NOMO-1 treated with dmso at 0.1 percent for 144 hours (cell line): ENCODE data around the gene CA5B.
"Not testable (repeated sequence)": the region's sequence is repeated elsewhere in the genome, so short reads cannot be mapped to it uniquely, and the experiment has no call there.

Experiments used
- DNase-seq: peaks from one replicate; lab custom pipeline; 2025; ENCODE audit not compliant: unreplicated experiment; lab: John Stamatoyannopoulos, UW

CA5B gene

DNA sequence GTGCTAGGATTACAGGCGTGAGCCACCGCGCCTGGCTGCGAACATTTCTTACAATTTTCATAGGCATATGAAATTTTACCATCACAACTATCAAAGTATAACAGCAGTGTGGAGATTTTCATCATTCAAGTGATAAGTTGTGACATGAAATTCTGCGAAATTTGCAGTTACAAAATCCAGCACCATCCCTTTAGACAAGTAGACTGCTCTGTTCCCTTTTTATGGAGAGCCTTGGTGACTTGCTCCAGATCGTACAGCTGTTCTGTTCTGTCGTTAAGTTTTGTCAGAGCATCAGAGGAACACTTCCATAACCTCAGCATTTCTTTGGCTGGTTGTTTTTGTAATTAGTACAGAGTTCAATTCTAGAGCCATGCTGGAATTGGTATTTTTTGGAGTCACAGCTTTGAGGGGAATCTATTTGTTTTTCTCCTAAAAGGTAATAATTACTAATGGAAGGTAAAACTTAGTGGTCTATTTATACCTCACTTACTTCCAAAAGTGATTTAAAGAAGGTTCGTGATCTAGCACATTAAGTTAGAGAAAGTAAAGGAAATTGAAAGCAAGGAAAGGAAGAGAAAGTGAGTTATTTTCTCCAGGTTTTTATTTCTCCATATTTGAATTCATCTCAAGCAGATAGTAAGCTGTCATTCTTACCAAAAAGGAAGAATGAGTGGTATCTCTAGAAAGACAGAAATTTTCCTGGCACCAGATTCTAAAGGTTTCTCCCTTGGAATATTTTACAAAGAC, 74.3 kb downstream of the CA5B start:
- no peak for DNase-seq

DNA sequence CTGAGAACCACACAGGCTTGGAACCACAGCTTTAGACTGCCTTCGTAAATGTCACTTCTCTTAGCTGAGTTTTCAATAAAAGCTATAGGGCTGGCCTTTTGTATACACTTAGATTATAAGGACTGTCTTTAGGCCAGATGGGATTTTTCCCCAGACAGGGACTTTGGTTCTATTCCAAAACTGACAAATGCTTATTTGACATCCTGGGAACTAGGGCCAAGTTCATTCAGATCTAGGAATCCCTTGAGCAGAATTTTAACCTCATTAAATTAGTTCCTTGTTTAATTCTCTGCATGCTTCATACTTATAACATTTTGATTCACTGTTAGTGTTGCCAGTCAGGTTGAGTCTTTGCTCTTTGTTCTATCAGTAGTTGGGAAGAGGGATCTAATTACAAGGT, 75.3 kb downstream of the CA5B start:
- no peak for DNase-seq

DNA sequence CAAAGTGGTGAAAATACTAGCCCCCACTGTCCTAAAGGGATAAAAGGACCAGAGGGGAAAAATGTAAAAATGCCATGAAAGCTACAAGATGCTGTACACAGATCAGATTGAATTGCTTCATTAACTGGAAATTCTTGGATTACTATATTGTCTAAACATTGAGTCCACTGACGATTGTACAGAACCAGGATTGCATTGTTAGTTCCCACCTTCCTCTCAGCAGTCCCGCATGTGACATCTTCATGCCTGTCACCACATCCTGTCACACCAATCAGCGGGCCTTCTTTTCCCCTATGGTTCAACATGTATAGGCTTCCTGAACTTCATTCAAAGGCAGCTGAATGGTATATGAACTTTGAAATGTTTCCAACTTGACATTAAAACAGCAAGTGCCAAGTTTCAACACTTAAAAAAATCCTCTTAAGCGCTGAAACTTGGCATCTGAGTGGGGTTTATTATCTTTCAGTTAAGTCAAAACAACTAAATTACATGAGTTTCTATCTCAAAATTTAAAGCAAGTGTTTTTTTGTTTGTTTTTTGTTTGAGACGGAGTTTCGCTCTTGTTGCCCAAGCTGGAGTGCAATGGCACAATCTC, 76.8 kb downstream of the CA5B start:
- DNase-seq: no peak

DNA sequence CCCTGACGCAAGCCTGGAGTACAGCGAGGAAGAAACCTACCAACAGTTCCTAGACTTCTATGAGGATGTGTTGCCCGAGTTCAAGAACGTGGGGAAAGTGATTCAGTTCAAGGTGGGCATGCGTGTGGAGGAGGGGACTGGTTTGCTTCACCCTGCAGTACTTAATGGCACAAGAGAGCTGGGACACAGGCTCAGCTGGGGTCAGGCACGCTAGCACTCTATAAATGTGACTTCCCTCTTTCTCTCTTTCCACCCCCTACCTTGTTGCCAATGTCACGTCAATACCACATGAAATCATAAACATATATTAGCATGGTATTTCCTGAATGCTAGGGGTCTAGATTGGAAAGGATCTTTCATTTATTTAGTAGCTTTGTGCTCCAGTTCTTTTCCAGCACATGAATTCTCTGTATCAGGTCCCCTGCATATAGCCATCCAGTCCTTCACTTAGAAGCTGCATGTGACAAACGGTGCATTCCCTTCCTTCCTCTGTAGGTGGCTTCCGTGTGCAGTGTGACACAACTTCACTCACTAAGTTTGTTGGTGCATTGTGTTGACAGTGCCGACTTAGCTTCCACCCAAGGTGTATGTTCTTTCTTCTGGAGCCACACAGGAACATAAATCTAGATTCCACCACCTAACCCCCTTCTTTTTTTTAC, 77.8 kb downstream of the CA5B start:
- DNase-seq: peak; percentile 31

DNA sequence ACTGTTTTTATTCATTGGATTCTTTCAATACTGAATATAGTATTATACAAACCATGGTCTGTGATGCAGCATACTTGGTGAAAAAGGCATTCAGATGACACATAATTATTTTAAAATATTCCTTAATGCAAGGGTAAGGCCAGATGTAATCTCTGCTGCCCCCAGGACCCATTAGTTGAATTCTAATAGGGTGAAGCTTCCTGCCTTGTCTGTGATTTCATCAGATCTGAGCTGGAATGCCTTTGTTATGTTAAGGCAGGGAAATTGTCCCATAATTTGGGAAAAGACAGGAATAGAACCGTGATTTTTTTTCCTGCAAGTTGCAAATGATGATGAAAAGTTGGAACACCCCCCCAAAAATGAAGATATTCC, 78.4 kb downstream of the CA5B start:
- DNase-seq: no peak

DNA sequence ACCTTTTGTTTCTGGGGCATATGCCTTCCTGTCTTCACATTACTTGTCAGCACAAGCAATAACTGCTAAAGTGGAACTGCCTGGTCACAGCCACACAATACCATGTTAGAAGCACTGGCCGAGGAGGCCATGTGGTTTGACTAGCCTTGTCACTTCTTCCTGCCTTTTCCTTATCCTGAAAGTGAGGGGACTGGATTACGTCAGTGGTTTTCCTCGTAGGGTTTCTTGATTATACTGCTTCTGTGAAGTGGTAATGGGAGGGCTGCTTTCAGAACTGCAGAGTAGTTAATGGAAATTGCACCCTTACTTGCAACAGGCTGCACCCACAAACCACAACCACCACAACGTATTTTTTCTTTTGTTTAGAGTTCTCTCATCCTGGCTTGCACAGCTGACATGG, 78.8 kb downstream of the CA5B start:
- peak; percentile 16 for DNase-seq

DNA sequence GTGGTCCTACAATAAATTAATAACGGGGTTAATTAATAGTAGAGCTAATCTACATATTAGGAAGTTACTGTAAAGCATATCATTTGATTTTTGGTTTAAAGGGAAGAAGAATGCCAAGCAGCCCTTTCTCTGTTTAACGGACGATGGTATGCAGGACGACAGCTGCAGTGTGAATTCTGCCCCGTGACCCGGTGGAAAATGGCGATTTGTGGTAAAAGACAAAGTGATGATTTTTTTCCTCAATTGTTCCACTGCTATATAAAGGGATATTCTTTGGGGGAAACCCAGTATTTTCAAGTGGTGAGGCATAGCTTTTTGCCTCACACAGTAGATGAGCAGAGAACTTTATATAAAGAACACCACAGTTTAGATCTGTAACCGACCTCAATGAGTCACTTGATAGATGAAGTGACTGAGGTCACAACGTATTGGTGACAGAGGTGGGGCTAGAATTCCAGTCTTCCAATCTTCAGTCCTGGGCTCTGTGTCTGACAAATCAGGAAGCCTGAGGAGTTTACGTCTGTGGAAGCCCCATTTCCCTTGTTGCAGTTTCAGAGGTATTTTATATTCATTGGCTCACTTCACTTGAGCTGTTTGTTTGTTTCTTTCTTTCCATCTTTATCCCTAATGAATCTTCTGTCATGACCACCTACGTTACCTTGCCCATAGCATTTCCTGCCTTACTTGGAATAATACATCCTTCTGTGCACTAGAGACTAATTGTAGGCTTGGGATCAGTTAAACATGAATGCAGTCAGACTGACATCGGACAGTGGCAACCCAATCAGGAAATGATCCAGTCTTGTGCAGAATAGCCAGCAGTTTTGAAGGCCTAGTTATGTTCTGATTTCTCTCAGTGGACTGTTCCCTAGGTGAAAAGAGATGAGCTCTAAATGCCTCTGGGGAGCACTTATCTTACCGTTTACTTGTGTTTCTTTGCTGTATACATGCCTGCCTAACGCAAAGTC, 82.3 kb downstream of the CA5B start:
- no peak for DNase-seq

DNA sequence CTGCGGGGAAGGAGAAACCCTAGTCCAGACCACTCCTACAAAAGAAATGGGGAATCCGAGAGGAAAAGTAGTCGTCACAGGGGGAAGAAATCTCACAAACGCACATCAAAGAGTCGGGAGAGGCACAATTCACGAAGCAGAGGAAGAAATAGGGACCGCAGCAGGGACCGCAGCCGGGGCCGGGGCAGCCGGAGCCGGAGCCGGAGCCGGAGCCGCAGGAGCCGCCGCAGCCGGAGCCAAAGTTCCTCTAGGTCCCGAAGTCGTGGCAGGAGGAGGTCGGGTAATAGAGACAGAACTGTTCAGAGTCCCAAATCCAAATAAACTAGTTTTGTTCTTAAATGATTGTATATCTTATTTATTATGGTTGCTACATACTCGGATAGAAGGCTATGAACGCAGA, 84.9 kb downstream of the CA5B start:
- no peak for DNase-seq

DNA sequence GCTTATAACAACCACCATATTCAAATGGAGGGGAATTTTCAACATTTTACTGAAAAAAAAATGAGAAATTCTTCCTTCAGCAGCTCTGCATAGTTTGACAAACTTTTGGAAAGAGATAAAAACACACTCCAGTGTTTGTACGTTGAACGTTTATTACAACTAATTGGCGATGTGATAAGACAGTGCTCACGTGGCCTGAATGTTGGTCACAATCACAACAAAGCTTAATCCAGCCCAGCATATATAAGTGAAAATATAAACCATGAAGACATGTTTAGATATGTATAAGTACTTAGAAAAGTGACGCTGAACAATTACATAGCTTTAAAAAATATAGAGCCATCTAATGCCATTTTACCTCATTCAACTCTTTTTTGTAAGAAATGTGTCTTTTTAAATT, 87.9 kb downstream of the CA5B start:
- no peak for DNase-seq

DNA sequence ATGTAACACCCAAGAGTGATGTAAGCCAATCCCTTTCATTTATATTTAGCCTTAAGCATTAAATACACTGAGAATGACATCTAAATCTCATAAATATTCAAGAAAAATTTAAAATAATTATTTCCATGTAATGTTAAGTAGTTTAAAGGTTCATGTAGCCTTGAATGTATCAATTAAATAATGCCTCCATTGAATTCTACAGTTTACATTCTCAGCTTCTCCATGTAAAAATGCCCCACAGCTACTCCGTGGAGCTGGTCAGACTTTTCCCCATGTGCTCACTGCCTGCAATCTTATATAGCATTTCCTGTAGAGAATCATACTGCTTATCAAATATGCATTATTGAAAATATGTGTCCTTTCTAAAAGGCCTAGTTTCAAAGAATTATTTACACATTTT, 91.1 kb downstream of the CA5B start:
- DNase-seq: no peak

DNA sequence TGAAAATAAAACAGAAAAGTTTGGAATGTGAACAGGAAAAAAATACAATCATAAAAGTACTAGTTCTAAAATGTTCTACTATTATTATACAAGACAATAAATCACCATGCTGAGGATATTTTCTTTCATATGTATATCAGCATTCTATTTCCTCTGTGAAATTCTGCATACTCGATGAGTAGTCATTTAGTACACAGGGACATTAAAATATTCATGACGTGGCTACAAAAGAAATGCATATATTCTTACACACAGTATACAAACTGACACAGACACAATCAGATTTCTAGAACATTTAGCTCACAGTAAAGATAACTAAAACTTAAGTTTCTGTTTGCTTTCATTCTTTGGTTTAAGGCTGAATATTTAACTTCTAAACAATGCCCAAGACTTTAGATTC, 93.3 kb downstream of the CA5B start:
- DNase-seq: not testable (repeated sequence)

DNA sequence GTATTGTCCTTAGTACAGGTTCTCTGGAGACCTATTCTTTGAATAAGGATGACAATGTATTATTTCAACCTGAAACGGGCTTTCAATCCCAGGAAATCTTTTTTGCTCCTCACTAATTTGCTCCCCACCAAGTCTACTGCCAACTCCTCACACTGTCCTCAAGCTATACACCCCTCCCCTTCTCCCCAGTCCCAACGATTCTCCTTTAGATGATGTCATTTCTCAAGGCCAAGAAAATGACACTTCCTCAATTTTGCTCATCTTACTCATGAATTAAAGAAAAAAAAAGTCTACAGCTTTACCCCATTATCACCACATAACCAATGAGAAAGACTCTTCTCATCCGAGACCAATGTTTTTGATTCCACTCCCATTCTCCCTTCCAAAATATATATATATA, 96.0 kb downstream of the CA5B start:
- peak; percentile 15 for DNase-seq

DNA sequence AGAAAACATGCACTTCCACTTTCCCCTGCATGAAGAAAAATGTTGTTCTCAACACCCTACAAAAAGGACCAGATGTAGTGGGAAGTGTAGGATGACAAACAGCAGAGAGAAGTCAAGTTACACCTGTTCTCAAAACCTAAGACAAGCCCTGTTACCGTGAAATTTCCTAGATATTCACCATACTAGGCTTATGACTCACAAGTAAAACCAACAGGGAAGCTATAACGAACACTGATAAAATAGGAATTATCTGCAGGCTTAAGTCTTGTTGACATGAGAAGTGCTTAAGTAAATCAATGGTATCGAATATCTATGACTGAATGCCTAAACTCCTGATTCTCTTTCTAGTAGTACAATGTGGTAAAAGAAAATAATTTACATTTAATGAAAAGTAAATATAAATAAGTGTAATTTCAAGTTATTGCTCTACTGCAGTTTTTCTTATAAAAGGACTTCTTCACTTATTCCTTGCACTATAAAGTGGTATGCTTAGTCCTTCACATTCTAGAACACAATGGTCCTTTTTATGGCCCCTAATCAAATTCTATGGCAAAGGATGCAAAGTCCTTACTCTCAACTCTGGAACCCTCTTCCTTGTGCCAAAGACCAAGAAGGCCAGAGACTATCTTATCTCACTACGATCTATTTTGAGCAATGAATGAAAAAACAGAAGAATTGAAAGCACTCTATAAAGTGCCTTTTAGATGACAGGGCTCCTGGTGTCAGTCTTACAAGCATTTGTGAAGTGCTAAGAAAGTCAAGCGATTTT, 96.9 kb downstream of the CA5B start:
- no peak for DNase-seq
